Keratinocyte (primary cell): ENCODE results near the gene THSD7B. TPM values are rescaled to one million over a fixed set of nuclear protein-coding genes. Genes with fewer than 3 reads are reported as not detected.

Experiments
- DNase-seq: peaks from one replicate; pipeline ENCODE4 v3.0.0-alpha.2; 2011; ENCODE audit warnings: low read depth, missing footprints, low spot score
- FAIRE-seq: peaks from 2 replicates; lab custom pipeline; 2011; peaks lifted over from hg19 to GRCh38; lab: Jason Lieb, UNC
- H2AFZ ChIP-seq: 2 replicates; pipeline ENCODE4 v1.6.0; 2012; ENCODE audit warnings: low read length, control low read depth, inconsistent platforms; ENCODE audit not compliant: control insufficient read depth
- H3K27ac ChIP-seq: 2 replicates; pipeline ENCODE4 v1.5.1; 2011; ENCODE audit warnings: low read length; ENCODE audit not compliant: control insufficient read depth, insufficient read depth
- H3K27me3 ChIP-seq: 3 replicates; pipeline ENCODE4 v1.6.0; 2011; ENCODE audit warnings: low read length; ENCODE audit not compliant: control insufficient read depth, insufficient read depth; ENCODE audit errors: extremely low read depth
- H3K36me3 ChIP-seq, 2 experiments: 2 replicates in 1 of 2; 3 replicates in 1 of 2; pipeline ENCODE4 v1.5.1; 2011; ENCODE audit warnings: low read length in 2 of 2, mild to moderate bottlenecking in 1 of 2; ENCODE audit not compliant: control insufficient read depth in 2 of 2, insufficient read depth in 2 of 2; ENCODE audit errors: extremely low read depth in 1 of 2
- H3K4me1 ChIP-seq: 3 replicates; pipeline ENCODE4 v1.5.1; 2011; ENCODE audit warnings: low read length; ENCODE audit not compliant: control insufficient read depth, insufficient read depth; ENCODE audit errors: extremely low read depth
- H3K4me2 ChIP-seq: 3 replicates; pipeline ENCODE4 v1.6.0; 2011; ENCODE audit warnings: low read depth, low read length; ENCODE audit not compliant: control insufficient read depth, insufficient read depth; ENCODE audit errors: extremely low read depth
- H3K4me3 ChIP-seq, 3 experiments: fragments of 200-600 bp in 1 of 3; sonication (generic) in 1 of 3; 2 replicates in 2 of 3; 3 replicates in 1 of 3; pipeline ENCODE4 v1.5.1; 2011 to 2016; ENCODE audit warnings: low read length in 3 of 3, mild to moderate bottlenecking in 3 of 3, control low read depth in 2 of 3, inconsistent platforms in 1 of 3, low read depth in 1 of 3, mixed read lengths in 1 of 3, mixed run types in 1 of 3, moderate library complexity in 1 of 3; ENCODE audit not compliant: control insufficient read depth in 2 of 3, insufficient read depth in 2 of 3; ENCODE audit errors: extremely low read depth in 1 of 3
- H3K79me2 ChIP-seq: 2 replicates; pipeline ENCODE4 v1.6.0; 2012; ENCODE audit warnings: low read length; ENCODE audit not compliant: control insufficient read depth, insufficient read depth
- H3K9ac ChIP-seq: 3 replicates; pipeline ENCODE4 v1.6.0; 2011; ENCODE audit warnings: low read length; ENCODE audit not compliant: control insufficient read depth, insufficient read depth; ENCODE audit errors: extremely low read depth
- H3K9me1 ChIP-seq: 3 replicates; pipeline ENCODE4 v1.6.0; 2011; ENCODE audit warnings: low read length; ENCODE audit not compliant: control insufficient read depth, insufficient read depth; ENCODE audit errors: extremely low read depth
- H3K9me3 ChIP-seq: 2 replicates; pipeline ENCODE4 v1.5.1; 2012; ENCODE audit warnings: low read depth, low read length; ENCODE audit not compliant: control insufficient read depth
- H4K20me1 ChIP-seq: 3 replicates; pipeline ENCODE4 v1.6.0; 2011; ENCODE audit warnings: low read length; ENCODE audit not compliant: control insufficient read depth, insufficient read depth; ENCODE audit errors: extremely low read depth
- CTCF ChIP-seq, 3 experiments: IDR thresholded peaks in 1 of 3; conservative IDR thresholded peaks in 1 of 3; optimal IDR thresholded peaks in 1 of 3; 2 replicates in 2 of 3; 3 replicates in 1 of 3; pipeline versions ENCODE3 to v1.5.1; 2011; ENCODE audit warnings: low read length in 3 of 3, mild to moderate bottlenecking in 3 of 3, moderate library complexity in 2 of 3, control low read depth in 1 of 3, inconsistent platforms in 1 of 3; ENCODE audit not compliant: insufficient read depth in 2 of 3; ENCODE audit errors: extremely low read depth in 1 of 3
- EZH2 ChIP-seq: IDR thresholded peaks from one replicate; pipeline ENCODE4 v1.6.1; 2012; ENCODE audit warnings: inconsistent platforms, mild to moderate bottlenecking, low read length, moderate library complexity
- dilution Hi-C: fragments of 300-500 bp; cut with MboI; formaldehyde crosslinking; loops from one replicate; pipeline ENCODE4 v1.7.0; 2020; ENCODE audit warnings: low sequenced_read_pairs; ENCODE audit not compliant: extremely low pct_ligation_motif_present
- polyA plus RNA-seq, 5 experiments: library from polyadenylated mRNA; depleted of rRNA in 3 of 5; stranded (reverse) in 3 of 5; stranded (forward) in 1 of 5; unstranded in 1 of 5; fragments of >200 nt; gene quantifications; 1 replicate in 1 of 5; 2 replicates in 3 of 5; 3 replicates in 1 of 5; pipeline versions ENCODE4 v1.2.1 to v1.2.3, GENCODE V29; 2011 to 2012; ENCODE audit warnings: missing spikeins in 2 of 5, low read depth in 1 of 5, low replicate concordance in 1 of 5

The THSD7B gene
- polyA plus RNA-seq, 1 donor (not counting 4 experiments of a cell fraction or from before 2014, with no cell fraction given) = 0.04 TPM

- Histone ChIP-seq H4K20me1 (no peaks in the 10 kb centered on the region), H3K27ac (no peak overlapping the region), H3K9me3 (no peaks in the 10 kb centered on the region), H3K27me3 (no peaks in the 10 kb centered on the region), H3K4me1 (no peaks in the 10 kb centered on the region), H3K4me2 (no peak overlapping the region), H3K9ac (no peak overlapping the region), H2AFZ (no peak overlapping the region), H3K9me1 (no peaks in the 10 kb centered on the region), H3K79me2 (no peaks in the 10 kb centered on the region), H3K36me3 (no peaks in the 10 kb centered on the region), H3K4me3 (no peak overlapping the region)
- no peak for FAIRE-seq
- no peak for DNase-seq
- dilution Hi-C loops = no loop called here
- no peak for TF ChIP-seq CTCF (optimal IDR thresholded peaks at IDR 0.05 in 1 of 3, IDR thresholded peaks at IDR 0.05 in 1 of 3, conservative IDR thresholded peaks at IDR 0.05 in 1 of 3; ENCODE audit: extremely low read depth in 1 of 3, insufficient read depth in 2 of 3, low read length in 3 of 3)
- TF ChIP-seq EZH2 = no peak
These were observed 758.6 kb downstream of the THSD7B start for GRCh38 chr2:137523931-137524330.

GRCh38 chr2:137525132-137525531 is 759.8 kb downstream of the THSD7B start:
- Histone ChIP-seq H4K20me1 (no peaks in the 10 kb centered on the region), H2AFZ (no peak overlapping the region), H3K4me2 (no peak overlapping the region), H3K9me3 (no peaks in the 10 kb centered on the region), H3K27me3 (no peaks in the 10 kb centered on the region), H3K27ac (no peak overlapping the region), H3K4me3 (no peak overlapping the region), H3K36me3 (no peaks in the 10 kb centered on the region), H3K4me1 (no peaks in the 10 kb centered on the region), H3K9me1 (no peaks in the 10 kb centered on the region), H3K79me2 (no peaks in the 10 kb centered on the region), H3K9ac (no peak overlapping the region)
- no peak for TF ChIP-seq CTCF (optimal IDR thresholded peaks at IDR 0.05 in 1 of 3, IDR thresholded peaks at IDR 0.05 in 1 of 3, conservative IDR thresholded peaks at IDR 0.05 in 1 of 3; ENCODE audit: extremely low read depth in 1 of 3, insufficient read depth in 2 of 3, low read length in 3 of 3)
- no peak for TF ChIP-seq EZH2
- dilution Hi-C loops = no loop called here
- DNase-seq (no peak), FAIRE-seq (no peak)
